GM12873 (cell line): ENCODE data around the gene CPS1.

Experiments
- CTCF ChIP-seq: IDR thresholded peaks from 2 replicates; pipeline ENCODE4 v1.5.1; 2012; ENCODE audit warnings: low read depth, mild to moderate bottlenecking, moderate library complexity, low read length, control low read depth; ENCODE audit not compliant: insufficient read depth; ENCODE audit errors: missing control alignments

CPS1 gene

DNA sequence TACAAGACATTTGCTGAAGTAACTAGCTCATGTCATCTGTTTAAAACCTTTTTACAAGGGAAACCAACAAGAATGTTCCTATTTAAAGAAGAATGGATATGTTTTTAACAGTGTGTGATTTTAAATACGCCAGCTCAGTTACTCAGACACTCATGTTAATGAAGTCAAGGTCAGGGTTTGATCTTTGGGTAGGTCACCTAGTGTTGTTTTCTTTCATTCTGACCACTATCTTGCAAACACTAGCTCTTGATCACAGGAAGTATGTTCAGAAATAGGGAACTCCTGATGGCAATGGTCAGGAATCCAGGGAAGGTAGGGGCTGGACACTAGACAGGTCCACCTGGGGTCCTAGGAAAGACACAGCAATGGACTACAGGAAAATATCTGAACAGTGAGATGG is 116.7 kb downstream of the CPS1 start:
- TF ChIP-seq CTCF, result no peak

DNA sequence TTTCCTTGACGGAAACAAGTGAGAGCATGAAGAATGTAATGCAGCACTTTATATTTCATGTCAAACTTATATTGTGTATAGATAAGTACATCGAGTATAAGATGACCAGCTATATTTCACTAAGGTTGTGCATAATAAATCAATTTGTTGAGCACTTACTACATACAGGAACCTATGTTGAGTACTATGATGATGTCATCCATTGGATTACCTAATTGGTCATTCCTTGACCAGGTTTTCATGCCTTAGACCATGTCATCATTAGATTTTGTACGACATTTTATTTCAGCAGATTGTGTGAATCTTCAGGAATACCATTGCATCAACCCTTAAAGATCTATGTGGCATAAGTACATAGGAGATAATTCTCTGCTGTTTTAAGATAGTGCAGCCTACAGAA is 119.7 kb downstream of the CPS1 start:
- no peak for TF ChIP-seq CTCF

DNA sequence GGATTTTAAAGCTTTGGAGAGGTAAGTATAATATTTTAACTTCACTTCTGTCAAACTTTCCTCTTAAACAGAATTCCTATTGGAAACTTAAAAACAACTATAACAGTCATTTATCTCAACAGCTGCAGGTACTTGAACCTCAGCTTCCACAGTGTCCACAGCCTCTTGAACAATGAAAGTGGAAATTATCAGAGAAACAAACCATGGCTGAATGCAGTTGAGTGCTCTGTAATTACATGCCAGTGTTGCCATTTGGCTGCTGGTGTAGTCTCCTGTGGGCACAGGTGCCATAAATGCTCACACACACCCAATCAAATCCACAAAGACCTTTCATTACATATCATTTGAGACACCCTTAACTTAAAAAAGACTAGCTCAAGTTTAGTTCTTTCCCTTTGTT is 125.1 kb downstream of the CPS1 start:
- TF ChIP-seq CTCF, result no peak

DNA sequence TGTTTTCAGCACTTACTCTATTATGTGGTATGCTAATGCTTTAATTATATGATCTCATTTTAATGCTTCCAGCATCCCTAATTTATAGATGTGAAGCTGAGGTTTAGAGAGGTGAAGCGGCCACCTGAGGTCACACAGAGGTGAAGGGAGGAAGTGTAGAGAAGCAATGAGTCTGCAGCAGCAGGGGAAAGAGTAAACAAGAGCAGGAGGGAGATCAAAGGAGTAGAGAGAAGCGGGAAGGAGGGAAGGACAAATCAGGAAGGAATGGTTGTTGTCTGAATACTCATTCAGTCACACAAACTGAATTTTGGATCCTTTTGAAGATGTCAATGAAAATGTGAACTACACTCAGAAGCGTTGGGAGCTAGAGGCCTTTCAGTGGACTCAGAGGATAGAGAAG is 130.0 kb downstream of the CPS1 start:
- TF ChIP-seq CTCF, result no peak

GRCh38 chr2:210687786-210688470 is 131.5 kb downstream of the CPS1 start:
- no peak for TF ChIP-seq CTCF

GRCh38 chr2:210707900-210708299 is 151.5 kb downstream of the CPS1 start:
- no peak for TF ChIP-seq CTCF

DNA sequence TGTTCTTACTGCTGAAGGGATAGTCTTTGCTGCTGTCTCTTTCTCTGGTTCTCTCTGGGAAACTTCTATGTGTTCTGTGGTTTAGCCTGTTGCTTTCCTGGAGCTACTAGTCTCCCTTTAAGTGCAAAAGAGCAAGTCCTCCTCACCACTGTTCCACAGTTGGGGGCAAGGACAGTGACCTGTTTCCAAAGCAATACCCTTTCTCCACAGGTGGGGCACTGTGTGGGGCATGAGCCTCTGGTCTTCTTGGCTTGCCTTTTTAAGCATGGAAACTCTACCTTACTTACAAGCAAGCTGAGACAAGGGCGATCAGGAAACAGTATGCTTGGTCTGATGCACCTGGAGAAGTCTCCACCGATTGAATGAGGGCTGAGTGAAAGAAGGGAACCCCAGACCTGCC is 156.7 kb downstream of the CPS1 start:
- peak; percentile 13 for TF ChIP-seq CTCF

DNA sequence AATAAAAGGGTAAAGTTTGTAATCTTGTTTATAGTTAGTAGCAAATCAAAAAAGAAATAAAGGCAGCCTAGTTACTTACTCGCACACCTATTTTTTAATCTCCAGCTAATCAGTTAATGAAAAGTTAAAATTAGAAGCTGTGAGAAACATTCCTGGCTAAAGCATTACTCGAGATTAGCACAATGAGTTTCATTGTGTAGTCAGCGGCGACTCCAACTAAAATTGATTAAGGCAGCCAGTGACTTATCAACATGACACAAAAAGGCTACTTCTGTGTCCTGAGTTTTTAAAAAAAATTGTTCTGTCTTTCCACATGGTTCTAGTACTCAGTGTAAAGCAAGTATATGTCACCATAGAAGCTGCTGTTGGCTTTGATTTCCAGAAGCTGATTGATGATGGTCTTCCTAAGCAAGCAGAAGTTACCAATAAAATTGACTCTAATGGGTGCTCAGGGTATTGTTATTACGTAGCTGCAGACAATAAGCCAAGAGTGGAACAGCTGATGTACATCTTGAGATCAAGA is 159.2 kb downstream of the CPS1 start:
- TF ChIP-seq CTCF, result no peak
